Retina (tissue), 1 donor: ENCODE measurements around the gene TMEM126A.
"Not testable (repeated sequence)": the region's sequence is repeated elsewhere in the genome, so short reads cannot be mapped to it uniquely, and the experiment has no call there.

ENCODE experiments used
- DNase-seq: peaks from one replicate; pipeline ENCODE4 v3.0.0-alpha.2; 2016

Gene TMEM126A

DNA sequence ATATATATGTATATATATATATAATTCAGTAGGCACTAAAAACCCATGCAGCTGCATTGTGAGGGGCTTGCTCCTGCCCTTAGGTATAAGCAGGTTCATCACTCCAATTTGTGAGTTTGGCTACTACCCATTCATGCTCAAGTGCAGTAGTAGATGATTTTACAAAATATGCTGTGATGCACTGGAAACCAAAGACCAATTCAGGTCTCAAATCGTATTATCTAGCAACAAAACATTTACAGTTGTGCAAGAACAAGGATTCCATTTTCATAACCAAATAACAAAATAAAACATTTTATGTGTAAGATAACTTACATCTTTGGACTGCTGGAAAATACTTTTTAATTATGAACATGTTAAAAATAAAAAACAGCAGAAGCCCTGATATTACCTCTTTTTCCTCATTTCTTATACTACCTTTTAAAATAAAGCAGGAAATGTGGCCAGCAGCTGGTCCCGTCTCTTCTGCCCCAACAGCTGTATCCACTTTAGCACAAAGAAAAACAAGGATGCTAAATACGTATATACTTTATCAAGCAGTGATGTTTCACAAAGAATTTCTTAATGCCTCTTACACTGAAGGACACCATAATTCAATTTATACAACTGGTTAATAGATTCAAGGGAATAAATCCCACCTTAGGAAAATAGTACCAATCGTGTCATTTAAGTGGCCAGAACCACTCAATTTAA lies 14.4 kb downstream of the TMEM126A start:
- no peak for DNase-seq

DNA sequence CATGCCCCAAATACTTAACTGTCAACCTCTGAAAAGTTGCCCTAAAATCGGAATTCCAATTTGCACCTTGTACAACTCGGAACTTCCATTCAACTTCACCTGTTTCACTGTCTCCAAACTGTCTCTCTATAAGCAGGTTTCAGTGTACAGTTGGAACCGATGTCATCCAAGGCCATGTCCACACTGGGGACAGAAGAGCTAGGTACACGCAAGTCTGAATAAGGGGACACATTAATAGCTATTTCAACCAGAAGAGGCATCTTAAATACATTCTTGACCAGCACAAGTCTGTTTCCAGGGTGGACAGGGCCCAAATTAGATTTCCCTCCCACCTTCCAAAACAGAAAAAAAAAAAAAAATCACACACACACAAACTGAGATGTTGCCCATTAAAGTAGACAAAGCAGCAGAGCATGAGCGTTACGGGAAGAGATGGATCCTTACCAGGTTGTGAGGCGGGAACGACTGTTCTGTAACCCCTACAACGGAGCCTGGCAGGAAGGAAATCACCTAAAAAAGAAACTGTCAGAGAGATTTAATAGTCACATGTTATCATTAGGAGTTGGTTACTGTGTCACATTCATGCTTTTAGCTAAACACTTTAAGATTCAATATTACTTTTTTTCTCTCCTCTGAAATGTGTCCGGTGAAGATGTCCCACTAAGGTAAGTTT lies 15.4 kb downstream of the TMEM126A start:
- peak; percentile 35 for DNase-seq

DNA sequence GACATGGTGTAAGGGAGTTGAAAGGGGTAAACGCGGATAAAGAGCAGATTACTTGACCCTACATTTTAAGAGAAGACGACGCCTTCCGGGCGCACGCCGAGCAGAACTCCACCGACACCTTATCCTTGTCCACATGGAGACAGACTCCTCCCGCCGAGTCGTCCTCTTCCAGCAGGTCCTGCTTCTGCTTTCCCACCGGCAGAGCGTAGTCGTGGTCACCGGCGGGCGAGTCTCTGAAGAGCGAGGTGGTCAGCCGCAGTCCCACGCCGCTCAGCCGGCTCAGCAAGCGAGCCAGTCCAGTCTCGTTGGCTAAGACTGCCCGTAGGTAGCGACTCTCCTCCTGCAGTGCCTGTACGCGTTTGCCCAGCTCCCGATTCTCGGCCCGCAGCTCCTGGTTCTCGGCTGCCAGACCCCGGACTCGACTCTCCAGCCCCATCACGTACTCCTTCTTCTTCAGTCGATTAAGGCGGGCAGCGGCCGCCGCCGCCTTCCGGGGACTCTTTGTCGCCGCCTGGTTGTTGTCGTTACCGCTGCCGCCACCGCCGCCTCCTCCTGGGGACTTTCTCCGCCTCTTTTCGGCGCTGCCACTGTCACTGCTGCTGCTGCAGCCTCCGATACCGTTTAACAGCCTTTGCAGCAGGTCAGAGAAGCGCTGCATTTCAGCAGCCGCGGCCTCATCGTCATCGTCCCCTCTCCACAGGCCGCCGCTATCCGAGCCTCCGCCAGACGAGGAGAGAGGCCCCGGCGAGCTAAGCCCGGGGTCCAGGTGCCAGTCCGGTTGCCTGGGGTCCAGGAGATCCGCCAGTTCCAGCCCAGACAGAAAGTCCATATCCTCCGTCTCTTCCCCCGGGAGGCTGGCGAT lies 16.2 kb downstream of the TMEM126A start:
- peak; percentile 92 for DNase-seq

DNA sequence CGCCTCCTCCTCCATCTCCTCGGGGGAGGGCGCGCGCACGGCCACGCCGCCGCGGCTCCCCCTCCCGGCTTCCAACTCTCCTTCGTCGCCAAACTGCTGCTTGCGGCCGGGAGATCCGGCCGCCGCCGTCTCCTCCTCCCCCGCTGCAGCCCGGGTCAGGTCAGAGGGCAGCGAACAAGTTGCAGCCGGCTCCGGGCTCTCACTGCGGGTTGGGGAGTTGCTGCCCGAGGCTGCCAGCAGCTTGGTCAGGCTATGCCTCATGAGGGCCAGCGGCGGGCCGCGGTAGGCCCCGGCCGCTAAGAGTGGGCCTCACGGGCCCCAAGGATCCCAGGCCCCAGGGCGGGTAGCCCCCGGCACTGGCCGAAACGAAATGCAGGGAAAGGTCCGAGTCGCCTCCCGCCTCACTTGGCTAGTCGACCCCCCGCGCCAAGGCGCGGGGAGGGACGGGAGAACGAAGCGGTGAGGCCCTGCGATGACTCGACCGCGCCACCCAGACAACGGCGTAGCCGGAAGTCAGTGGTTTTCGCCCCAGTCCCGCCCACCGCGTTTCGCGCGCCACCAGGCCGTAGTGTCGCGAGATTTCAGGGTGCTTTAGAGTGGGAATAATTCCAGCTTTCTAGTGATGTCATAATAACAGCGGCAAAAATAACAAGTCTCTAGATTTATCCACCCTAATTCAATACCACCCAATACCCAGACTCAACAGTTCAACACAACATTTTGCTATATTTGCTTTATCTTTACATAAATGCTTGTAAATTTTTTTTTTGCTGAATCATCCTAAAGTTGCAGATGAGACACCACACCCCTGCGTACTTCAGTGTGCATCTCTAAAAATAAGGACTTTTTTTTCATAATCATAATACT lies 17.1 kb downstream of the TMEM126A start, which contains the start of gene CREBZF:
Gene CREBZF, minus strand, starts transcription at position 515 of the 867 bp plus-strand sequence. Its CDS starts 254 bp downstream, at position 261.
- DNase-seq: peak; percentile 98

DNA sequence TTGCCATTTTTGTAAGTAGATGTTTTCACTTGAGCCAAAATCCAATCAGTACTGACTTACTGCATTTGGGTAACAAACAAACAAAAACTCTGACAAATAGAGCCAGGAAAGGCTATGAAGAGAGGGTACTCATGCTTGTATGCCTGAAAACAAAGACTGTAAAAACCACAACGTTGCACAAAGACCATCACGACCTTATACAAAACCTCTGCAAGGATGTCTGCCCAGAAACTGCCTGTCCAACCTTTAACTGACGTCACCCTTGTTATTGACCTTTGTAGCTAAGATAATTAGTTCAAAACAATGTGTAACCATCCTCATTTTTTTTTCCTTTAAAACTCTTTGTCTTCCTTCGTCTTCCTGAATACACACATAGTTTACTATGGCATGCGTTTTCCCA lies 18.0 kb downstream of the TMEM126A start:
- DNase-seq: peak; percentile 29

DNA sequence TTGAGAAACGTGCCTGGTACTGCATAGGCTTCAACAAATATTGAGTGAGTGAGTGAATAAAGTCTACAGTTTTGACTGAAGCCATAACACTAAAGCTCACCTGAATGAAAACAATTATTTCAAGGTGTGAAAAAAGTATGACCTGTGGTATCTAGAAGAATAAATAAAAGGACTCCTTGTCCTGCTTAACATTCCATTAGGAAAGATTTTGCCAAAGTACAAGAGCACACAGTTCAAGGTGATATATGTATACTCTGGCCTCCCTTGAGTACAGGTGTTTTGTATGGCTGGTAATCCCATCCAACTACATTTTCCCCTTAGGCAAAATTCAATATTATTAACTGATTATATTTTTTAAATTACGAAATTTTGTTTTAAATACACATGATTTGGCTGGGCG lies 18.9 kb downstream of the TMEM126A start:
- DNase-seq: no peak

DNA sequence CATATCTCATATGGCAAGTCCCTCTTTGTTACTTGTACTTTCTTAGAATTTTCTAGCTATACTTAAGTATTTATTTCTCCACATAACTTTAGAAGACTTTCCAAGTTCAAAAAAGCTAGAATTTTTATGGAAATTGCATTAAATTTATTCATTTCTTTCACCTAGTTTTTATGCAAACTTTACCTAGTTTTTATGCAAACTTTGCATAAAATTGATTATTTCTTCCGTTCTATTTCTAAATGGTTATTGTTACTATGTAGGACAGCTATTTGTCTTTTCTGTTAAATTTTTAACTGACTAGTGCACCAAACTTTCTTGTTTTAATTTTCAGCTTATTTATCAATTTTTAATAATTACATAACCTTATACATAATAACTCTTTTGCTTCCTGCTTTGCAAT lies 20.4 kb downstream of the TMEM126A start:
- DNase-seq: no peak

DNA sequence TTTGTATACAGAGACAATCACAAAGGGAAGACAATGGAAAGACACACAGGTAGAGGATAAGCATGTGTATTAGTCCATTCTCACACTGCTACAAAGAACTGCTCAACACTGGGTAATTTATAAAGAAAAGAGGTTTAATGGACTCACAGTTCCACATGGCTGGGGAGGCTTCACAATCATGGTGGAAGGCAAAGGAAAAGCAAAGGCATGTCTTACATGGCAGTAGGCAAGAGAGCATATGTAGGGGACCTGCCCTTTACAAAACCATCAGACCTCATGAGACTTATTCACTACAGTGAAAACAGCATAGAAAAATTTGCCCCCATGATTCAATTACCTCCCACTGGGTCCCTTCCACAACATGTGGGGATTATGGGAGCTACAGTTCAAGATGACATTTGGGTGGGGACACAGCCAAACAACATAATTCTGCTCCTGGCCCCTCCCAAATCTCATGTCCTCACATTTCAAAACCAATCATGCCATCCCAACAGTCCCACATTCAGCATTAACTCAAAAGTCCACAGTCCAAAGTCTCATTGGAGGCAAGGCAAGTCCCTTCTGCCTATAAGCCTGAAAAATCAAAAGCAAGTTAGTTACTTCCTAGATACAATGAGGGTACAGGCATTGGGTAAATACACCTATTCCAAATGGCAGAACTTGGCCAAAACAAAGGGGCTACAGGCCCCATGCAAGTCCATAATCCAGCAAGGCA lies 23.3 kb downstream of the TMEM126A start:
- not testable (repeated sequence) for DNase-seq

DNA sequence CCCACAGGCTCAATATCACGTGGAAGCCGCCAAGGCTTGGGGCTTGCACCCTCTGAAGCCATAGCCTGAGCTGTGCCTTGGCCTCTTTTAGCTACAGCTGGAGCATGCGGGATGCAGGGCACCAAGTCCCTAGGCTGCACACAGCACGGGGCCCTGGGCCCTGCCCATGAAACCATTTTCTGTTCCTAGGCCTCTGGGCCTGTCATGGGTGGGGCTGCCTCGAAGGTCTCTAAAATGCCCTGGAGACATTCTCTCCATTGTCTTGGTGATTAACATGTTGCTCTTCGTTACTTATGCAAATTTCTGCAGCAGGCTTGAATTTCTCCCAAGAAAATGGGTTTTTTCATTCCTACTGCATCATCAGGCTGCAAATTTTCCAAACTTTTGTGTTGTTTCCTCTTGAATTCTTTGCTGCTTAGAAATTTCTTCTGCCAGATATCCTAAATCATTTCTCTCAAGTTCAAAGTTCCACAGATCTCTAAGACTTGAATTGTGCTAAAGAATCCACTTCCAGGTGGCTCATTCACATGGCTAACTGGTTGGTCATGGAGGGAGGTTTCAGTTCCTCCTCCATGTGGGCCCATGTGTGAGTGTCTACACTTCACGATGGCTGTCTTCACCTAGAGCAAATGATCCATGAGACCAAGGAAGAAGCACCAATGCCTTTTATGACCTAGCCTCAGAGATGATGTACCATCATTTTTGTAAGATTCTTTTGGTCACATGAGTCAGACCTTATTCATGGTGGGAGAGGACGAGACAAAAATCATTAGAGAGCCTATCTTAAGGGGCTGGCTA lies 24.5 kb downstream of the TMEM126A start:
- no peak for DNase-seq

DNA sequence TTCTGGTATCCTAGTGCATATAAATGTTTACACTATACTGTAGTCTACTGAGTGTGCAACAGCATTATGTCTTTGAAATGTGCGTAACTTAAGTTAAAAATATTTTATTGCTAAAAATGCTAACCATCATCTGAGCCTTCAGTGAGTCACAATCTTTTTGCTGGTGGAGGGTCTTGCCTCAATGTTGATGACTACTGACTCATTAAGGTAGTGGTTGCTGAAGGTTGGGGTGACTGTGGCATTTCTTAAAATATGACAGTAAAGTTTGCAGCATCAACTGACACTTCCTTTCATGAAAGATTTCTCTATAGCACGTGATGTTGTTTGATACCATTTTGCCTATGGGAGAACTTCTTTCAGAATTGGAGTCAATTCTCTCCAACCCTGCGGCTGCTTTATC lies 25.6 kb downstream of the TMEM126A start:
- no peak for DNase-seq

DNA sequence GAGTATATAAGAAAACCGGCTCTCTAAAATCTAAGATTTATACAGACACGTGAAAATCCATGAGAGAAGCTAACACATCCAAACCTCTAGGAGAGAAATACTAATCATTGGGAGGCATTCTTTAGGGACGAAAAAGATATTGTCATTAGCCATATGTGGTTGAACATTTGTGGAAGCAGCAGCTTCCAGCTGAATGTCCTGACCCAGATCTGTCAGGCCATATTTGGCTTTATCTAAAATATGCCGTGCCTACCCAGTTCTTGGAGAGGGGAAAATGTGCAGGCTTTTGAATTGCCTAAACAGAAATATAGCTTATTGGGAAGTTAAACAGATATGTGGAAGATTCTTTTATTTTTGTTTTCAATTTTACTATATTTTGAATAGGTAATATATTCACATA lies 31.8 kb downstream of the TMEM126A start:
- peak; percentile 53 for DNase-seq

DNA sequence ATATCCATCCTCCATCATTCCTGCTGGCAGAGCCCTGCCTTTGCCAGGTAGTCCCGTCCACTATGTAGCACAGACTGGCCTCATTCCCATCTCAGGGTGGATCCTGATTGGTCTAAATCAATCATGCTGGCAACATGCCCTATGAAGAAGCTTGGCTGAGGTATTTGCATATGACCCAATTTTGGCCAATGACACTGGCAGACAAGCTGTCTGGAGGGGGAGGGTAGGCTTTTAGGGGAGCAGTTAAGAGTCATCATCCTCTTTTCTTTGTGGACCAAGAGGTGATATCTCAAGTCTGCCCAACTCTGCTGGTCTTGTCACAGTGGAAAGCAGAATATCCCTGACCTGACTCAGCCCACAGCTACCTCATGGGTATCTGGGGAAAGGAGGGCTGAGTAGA lies 33.1 kb downstream of the TMEM126A start:
- peak; percentile 83 for DNase-seq

DNA sequence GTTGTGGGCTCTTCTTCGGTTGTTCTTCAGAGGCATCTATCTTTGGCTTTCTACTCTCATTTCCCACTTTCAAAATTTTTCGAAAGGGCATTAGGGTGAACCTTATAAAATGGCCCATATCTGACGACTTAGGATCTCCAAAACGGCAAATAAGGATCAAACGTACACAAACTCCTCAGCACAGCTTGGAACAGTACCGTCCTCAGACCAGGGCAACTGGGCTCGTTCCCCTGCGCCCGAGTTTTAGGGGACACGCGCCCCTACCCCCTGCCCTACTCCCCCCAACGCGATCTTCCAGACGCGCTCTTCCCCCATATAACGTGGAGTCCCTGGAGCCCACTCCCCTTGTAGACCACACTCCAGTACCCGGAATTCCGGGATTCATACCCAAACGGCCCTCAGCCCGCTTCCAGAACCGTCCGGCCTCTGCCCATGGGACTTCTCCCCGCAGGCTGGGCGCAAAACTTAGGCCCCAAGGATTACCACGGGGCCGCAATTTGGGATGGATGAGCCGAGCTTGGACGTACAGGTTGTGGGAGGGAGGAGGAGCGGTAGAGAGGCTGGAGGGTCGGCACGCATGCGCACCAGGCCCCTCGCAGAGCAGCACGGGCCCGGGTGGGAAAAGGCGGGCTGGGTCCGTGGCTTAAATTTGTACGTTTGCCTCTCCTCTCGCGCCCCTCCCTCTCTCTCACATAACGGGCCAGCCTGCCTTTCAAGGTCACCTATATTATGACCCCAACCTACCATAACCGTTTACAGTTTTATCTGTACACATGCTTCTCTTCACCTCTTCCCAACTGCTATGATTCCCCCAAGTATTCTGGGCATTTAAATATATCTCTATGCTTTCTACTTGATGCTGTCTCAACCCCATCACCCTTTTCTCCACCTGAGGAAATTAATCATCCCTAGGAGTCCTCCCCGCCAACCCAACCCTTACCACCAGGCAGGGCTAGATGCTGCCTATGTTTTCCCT lies 34.9 kb downstream of the TMEM126A start:
- DNase-seq: peak; percentile 88

DNA sequence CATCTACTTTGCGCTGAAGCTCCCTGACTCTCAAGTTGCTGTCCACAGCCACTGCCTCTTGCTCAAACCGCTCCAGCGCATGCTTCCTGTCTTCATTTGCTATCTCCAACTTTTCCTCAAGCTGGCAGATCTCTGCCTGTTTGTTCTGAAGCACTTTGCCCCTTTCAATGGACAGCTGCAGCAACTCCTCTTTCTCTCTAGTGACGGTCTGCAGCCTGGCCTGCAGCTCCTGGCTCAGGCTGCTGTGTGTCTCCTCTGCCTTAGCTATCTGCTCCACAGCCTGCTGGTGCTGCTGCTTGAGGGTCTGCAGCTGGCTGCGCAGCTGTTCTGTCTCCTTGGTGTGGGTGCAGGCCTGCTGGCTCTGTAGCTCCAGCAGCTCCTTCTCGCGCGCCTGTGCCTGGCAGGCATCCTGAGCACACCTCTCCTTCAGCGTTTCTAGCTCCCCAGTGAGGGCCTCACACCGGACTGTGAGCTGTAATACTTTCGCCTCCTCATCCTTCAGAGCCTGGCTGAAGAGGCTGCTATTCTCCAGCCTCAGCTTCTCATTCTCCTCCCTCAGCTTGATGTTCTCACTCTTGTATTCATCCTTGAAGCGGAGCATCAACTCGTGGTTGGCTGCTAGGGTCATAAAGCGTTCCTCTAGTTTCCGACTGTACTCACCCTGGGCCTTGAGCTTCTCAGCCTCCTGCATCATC lies 37.5 kb downstream of the TMEM126A start:
- peak; percentile 78 for DNase-seq

DNA sequence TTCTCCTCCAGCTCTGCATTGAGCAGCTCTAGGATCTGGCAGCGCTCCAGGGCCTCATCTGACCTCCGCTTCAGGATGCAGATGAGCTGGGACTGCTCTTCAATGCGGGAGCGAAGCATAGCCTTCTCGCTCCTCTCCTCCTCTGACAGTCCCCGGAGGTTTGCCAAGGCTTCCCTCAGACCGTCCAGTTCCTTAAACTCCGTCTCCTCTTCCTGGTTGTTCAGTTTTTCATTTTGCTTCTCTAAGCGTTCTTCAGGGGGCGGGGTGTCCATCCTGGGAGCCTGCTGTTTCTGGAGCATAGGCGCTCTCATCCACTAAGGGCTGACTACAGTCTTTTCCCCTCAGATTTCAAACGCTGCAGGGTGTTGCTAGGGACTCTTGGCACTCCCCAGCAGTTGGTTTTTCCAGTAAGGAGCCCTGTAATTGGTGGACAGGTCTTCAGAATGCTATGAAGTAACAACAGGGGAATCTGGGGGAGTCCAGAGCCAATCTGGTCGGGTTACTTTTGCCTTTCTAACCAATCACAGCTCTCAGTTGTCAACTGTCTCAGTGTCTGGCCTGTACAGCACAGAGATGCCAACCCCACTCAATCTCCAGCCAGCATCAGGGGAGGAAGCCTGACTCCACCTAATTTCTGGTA lies 38.2 kb downstream of the TMEM126A start, which contains the start of gene CCDC89:
Gene CCDC89, minus strand, starts transcription at position 376 of the 640 bp plus-strand sequence. Its CDS starts 65 bp downstream, at position 311.
- peak; percentile 80 for DNase-seq

DNA sequence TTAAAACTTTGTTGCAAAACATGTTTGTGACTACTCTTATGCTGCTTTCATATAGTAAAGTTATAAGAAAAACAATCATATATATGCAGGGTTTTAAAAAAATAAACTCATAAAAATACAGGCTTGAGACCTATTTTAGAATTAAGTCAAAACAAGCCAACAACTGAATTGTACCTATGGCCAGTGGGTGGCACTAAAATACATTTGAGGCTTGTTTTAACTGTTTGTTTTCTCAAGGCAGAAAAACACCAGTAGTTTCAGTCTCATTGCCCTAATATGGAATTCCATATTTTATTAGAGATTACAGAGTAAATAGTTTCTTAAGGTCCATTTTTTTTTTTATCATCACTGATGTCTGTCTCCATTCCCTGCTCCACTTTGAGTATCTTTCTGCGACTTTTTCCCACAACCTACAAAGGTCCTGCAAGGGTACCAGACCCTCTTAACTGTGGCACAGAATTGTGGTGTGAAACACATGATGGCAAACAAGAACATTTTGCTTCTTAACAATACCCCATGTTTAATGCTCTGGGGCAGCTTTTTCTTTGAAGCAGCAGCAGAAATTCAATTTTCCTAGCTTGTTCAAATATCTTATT lies 46.7 kb downstream of the TMEM126A start:
- no peak for DNase-seq

DNA sequence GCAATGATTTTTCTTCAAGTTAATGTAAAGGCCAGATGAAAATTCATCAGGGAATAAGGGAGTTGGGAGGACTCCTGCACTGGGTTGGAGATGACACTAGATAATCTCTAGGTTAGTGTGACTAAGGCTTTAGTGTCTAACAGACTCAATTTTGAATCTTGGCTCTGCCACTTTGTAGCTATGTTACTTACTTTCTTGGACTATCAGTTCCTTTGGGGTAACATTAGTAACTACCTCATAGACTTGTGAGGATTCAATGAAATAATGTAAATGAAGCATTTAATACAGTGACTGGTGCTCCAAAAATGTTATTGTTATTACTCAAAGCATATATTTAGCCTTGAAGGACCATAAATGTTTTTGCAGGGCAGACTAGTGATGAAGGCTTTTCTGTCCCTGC lies 47.8 kb downstream of the TMEM126A start:
- DNase-seq: no peak

DNA sequence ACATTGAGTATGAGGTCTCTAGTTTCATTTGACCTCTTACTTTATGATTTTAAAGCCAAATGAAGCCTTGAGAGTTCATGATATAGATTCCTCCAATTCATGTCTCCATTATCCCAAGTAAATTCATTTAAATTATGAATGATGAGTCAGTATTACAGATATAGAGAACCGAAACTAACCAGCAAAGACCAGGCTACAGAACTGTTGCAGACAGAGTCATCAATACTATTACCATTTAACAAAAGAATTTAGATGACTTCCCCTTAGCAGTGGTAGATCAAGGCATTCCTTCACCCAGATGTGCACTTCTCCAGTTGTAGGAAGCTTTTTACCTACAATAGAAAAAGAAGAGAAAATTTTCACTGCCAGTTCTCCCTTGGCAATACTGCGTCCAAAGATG lies 50.0 kb downstream of the TMEM126A start:
- no peak for DNase-seq
